K562 (cell line): ENCODE data around the gene ARMC12. TPM values are rescaled to one million over a fixed set of nuclear protein-coding genes. Genes with fewer than 3 reads are reported as not detected.

Experiments used
- ATAC-seq: fragments of 200-7000 bp; cut with Tn5 transposase; 3 replicates; pipeline ENCODE4 v1.9.1; 2020; ENCODE audit warnings: moderate library complexity
- BruUV-seq: library from RNA; stranded (reverse); fragments of 400-500 nt; replicated peaks from 2 replicates; lab custom pipeline; 2021; lab: Mats Ljungman, UMichigan
- CTCF ChIA-PET: fragments of 300-600 bp; formaldehyde crosslinking; extraction: SDS; loops from one replicate; lab custom pipeline; 2021; ENCODE audit warnings: low intra/inter-chr PET ratio; lab: Yijun Ruan, JAX
- POLR2A ChIA-PET: fragments of 300-600, 350-650 bp; sonication (Branson Sonifier 250); formaldehyde crosslinking; extraction: SDS; loops from one replicate; lab custom pipeline; 2021; ENCODE audit warnings: antibody characterized with exemption, inconsistent platforms; lab: Yijun Ruan, JAX
- DNase-seq, 4 experiments: peaks; one replicate each; pipeline versions ENCODE4 v3.0.0 to v3.0.0-alpha.2; 2011 to 2018; ENCODE audit warnings: low spot score in 3 of 4, mixed read lengths in 3 of 4; ENCODE audit errors: extremely low read depth in 1 of 4
- FAIRE-seq: peaks from 2 replicates; lab custom pipeline; 2011; peaks lifted over from hg19 to GRCh38; lab: Jason Lieb, UNC
- H2AFZ ChIP-seq: 2 replicates; pipeline ENCODE4 v1.6.0; 2011; ENCODE audit warnings: low read depth, low read length, control low read depth, inconsistent platforms
- H3K27ac ChIP-seq: fragments of 200-600 bp; 3 replicates; pipeline ENCODE4 v1.8.0; 2011; ENCODE audit warnings: low read depth, mild to moderate bottlenecking, control low read depth, inconsistent platforms, low read length, moderate library complexity, mixed read lengths; ENCODE audit errors: extremely low read depth
- H3K27me3 ChIP-seq, 2 experiments: fragments of 300-600 bp in 1 of 2; 2 replicates in 1 of 2; 3 replicates in 1 of 2; pipeline versions ENCODE4 v1.6.0 to v1.8.0; 2011; ENCODE audit warnings: inconsistent platforms in 2 of 2, low read length in 2 of 2, mild to moderate bottlenecking in 1 of 2, mixed read lengths in 1 of 2, moderate library complexity in 1 of 2; ENCODE audit not compliant: control insufficient read depth in 2 of 2, insufficient read depth in 2 of 2
- H3K36me3 ChIP-seq: fragments of 300-600 bp; 3 replicates; pipeline ENCODE4 v1.8.0; 2011; ENCODE audit warnings: mild to moderate bottlenecking, low read length, inconsistent platforms; ENCODE audit not compliant: control insufficient read depth, insufficient read depth
- H3K4me1 ChIP-seq, 2 experiments: fragments of 200-600 bp in 1 of 2; replicated peaks in 1 of 2; 2 replicates in 1 of 2; 3 replicates in 1 of 2; pipeline versions ENCODE4 v1.5.1 to v1.8.0; 2011; ENCODE audit warnings: inconsistent platforms in 2 of 2, low read length in 2 of 2, mild to moderate bottlenecking in 1 of 2, mixed read lengths in 1 of 2, moderate library complexity in 1 of 2; ENCODE audit not compliant: control insufficient read depth in 2 of 2, insufficient read depth in 2 of 2
- H3K4me2 ChIP-seq: 2 replicates; pipeline ENCODE4 v1.6.1; 2011; ENCODE audit warnings: low read length, control low read depth, inconsistent platforms, mixed read lengths; ENCODE audit not compliant: insufficient read depth
- H3K4me3 ChIP-seq: fragments of 200-600 bp; sonication (generic), shearing (Covaris generic); 2 replicates; pipeline ENCODE4 v1.5.1; 2016; ENCODE audit warnings: control low read depth, inconsistent platforms
- H3K79me2 ChIP-seq: fragments of 200-600 bp; 3 replicates; pipeline ENCODE4 v1.8.0; 2011; ENCODE audit warnings: low read length, inconsistent platforms; ENCODE audit not compliant: control insufficient read depth, insufficient read depth
- H3K9ac ChIP-seq, 2 experiments: 2 replicates each; pipeline versions ENCODE4 v1.6.0 to v1.6.1; 2011; ENCODE audit warnings: low read depth in 2 of 2, low read length in 2 of 2, control low read depth in 1 of 2, inconsistent platforms in 1 of 2, mild to moderate bottlenecking in 1 of 2, mixed read lengths in 1 of 2; ENCODE audit not compliant: insufficient read depth in 1 of 2
- H3K9me1 ChIP-seq: one replicate; pipeline ENCODE4 v1.6.0; 2011; ENCODE audit warnings: inconsistent platforms, mild to moderate bottlenecking, low read length, moderate library complexity; ENCODE audit not compliant: control insufficient read depth, insufficient read depth
- H3K9me3 ChIP-seq: replicated peaks from 2 replicates; pipeline ENCODE4 v1.5.1; 2011; ENCODE audit warnings: low read depth, low read length, inconsistent platforms; ENCODE audit not compliant: control insufficient read depth, insufficient read depth
- H4K20me1 ChIP-seq: replicated peaks from 2 replicates; pipeline ENCODE4 v1.6.1; 2011; ENCODE audit warnings: low read length, inconsistent platforms, mixed read lengths; ENCODE audit not compliant: control insufficient read depth, insufficient read depth
- CEBPB ChIP-seq: fragments of 450-650 bp; IDR thresholded peaks from 2 replicates; pipeline ENCODE4 v1.6.1; 2016; ENCODE audit warnings: missing genetic modification characterization, missing compliant biosample characterization
- CEBPG ChIP-seq, 3 experiments: fragments of 200-800 bp in 1 of 3; sonication (Bioruptor generic) in 1 of 3; sonication (generic) in 1 of 3; formaldehyde crosslinking in 1 of 3; IDR thresholded peaks in 2 of 3; conservative IDR thresholded peaks in 1 of 3; 2 replicates each; pipeline versions ENCODE4 v1.6.1 to v1.8.0; 2016 to 2022; ENCODE audit warnings: missing compliant biosample characterization in 2 of 3, missing genetic modification characterization in 2 of 3, mild to moderate bottlenecking in 1 of 3, missing genetic modification reagents in 1 of 3
- CTBP1 ChIP-seq: fragments of 450-650 bp; IDR thresholded peaks from 2 replicates; pipeline ENCODE4 v1.6.1; 2016; ENCODE audit warnings: borderline replicate concordance
- DPF2 ChIP-seq: fragments of 450-650 bp; IDR thresholded peaks from 2 replicates; pipeline ENCODE4 v1.6.1; 2016
- EP300 ChIP-seq: IDR thresholded peaks from 2 replicates; pipeline ENCODE4 v1.6.1; 2012; ENCODE audit warnings: low read length, improper control_type of control experiment
- FOXK1 ChIP-seq: sonication (generic); formaldehyde crosslinking; IDR thresholded peaks from 2 replicates; pipeline ENCODE4 v1.8.0; 2022; ENCODE audit warnings: missing genetic modification reagents, mild to moderate bottlenecking, borderline replicate concordance
- FOXP1 ChIP-seq: sonication (generic); formaldehyde crosslinking; IDR thresholded peaks from 2 replicates; pipeline ENCODE4 v1.8.0; 2022; ENCODE audit warnings: mild to moderate bottlenecking, missing genetic modification reagents
- JUN ChIP-seq, 2 experiments: sonication (generic) in 1 of 2; formaldehyde crosslinking in 1 of 2; IDR thresholded peaks; 2 replicates each; pipeline versions ENCODE4 v1.6.1 to v1.8.0; 2012 to 2022; ENCODE audit warnings: borderline replicate concordance in 2 of 2, mild to moderate bottlenecking in 2 of 2, improper control_type of control experiment in 1 of 2, low read depth in 1 of 2, low read length in 1 of 2, missing genetic modification reagents in 1 of 2
- MTF1 ChIP-seq: fragments of 250-450 bp; sonication (Bioruptor Pico); IDR thresholded peaks from 2 replicates; pipeline ENCODE4 v1.9.0; 2021; ENCODE audit warnings: moderate library complexity, mild to moderate bottlenecking, inconsistent platforms, borderline replicate concordance
- POU5F1 ChIP-seq: fragments of 150-350 bp; IDR thresholded peaks from 2 replicates; pipeline ENCODE4 v1.6.1; 2014; ENCODE audit warnings: borderline replicate concordance, low read length, low read depth, mild to moderate bottlenecking; ENCODE audit not compliant: partially characterized antibody
- STAT5B ChIP-seq: fragments of 250-450 bp; sonication (Bioruptor Pico); IDR thresholded peaks from 2 replicates; pipeline ENCODE4 v1.8.0; 2021; ENCODE audit warnings: mild to moderate bottlenecking, inconsistent platforms
- ZNF274 ChIP-seq: IDR thresholded peaks from 2 replicates; pipeline ENCODE4 v1.6.1; 2011; ENCODE audit warnings: low read depth, mild to moderate bottlenecking, low read length, moderate library complexity, borderline replicate concordance
- WGBS: fragments of 100-300 bp; shearing (Covaris generic); methylation state at CpG from one replicate; pipeline ENCODE4 v1.1.6; 2016; ENCODE audit warnings: low coverage, mixed read lengths; ENCODE audit not compliant: insufficient coverage; ENCODE audit errors: missing lambda C conversion rate; 5-methylcytosine and 5-hydroxymethylcytosine counted together
- in situ Hi-C: fragments of 300-500 bp; cut with MboI; formaldehyde crosslinking; loops from 4 replicates; pipeline ENCODE4 v1.15.0; 2018; ENCODE audit warnings: inconsistent platforms, mixed read lengths
- intact Hi-C: fragments of 100-400 bp; cut with micrococcal nuclease; formaldehyde crosslinking; loops from 2 replicates; pipeline ENCODE4 v1.14.2; 2022
- polyA plus RNA-seq, 8 experiments: library from polyadenylated mRNA; depleted of rRNA in 4 of 8; stranded (reverse) in 5 of 8; unstranded in 3 of 8; fragments of >200 nt; fragmentation: Nextera tagmentation in 2 of 8; fragmentation: Illumina TruSeq in 1 of 8; extraction: Ambion mirVana in 2 of 8; extraction: Trizol in 1 of 8; gene quantifications; 2 replicates each; pipeline versions ENCODE4 v1.2.1 to v1.2.3, GENCODE V29; 2011 to 2014; ENCODE audit warnings: inconsistent platforms in 1 of 8, missing spikeins in 1 of 8
- total RNA-seq, 7 experiments: library from RNA; depleted of rRNA in 6 of 7; stranded (reverse); fragments of >200 nt in 6 of 7; fragmentation: Illumina TruSeq in 2 of 7; extraction: Trizol in 2 of 7; gene quantifications; 2 replicates each; pipeline versions ENCODE4 v1.2.1 to v1.2.3, GENCODE V29; 2011 to 2021; ENCODE audit warnings: low replicate concordance in 1 of 7
- TF ChIP-seq, protein P1 (sequence below): sonication (generic); formaldehyde crosslinking; IDR thresholded peaks from 2 replicates; pipeline ENCODE4 v1.8.1; 2022; ENCODE audit warnings: missing genetic modification reagents
- TF ChIP-seq, protein P2 (sequence below): sonication (generic); formaldehyde crosslinking; IDR thresholded peaks from 2 replicates; pipeline ENCODE4 v1.5.0; 2020; ENCODE audit warnings: missing genetic modification reagents
- TF ChIP-seq, protein P3 (sequence below): sonication (generic); formaldehyde crosslinking; IDR thresholded peaks from 2 replicates; pipeline ENCODE4 v1.8.0; 2022; ENCODE audit warnings: mild to moderate bottlenecking, missing genetic modification reagents

The ARMC12 gene
- total and polyA plus RNA-seq, 9 of the 15 experiments (the other 6 are each of a cell fraction or from before 2014, with no cell fraction given): 0.09 to 0.58 (median 0.31) TPM; not detected in 3

DNA sequence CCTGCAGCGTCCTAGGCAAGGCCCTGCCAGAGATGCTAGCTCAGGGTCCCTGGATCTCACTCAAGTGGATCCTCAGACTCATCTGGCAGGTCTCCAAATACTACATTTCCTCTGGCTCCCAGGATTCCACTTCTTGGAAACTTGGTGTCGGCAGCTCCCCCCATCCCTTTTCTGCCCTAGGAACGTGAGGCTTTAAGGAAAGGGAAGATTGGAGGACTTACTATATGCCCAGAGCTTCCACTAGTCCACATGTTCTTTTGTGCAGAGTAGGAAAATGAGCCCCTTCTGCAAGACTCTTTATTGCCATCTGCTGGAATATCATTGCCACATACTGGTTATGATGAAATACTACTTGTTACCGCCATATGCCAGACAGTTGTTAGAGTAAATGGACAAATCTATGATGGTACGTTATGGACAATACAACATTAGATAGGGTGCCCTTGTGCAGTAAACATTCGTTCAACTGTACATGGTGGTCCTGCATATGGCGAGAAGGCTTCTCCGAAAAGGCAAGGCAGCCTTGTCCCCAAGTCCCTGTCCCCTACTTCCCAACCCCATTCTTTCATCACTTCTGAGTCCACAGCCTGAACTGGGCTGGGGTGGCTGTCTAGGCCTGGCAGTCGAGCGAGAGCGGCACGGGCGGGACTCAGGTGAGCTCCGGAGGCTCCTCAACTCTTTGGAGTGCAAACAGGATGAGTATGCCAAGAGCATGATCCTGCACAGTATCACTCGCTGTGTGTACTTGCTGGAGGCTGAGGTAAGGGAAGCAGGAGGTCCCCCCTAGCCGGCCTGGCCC lies 780 bp downstream of the ARMC12 start:
- no peaks in the 10 kb centered on the region for H3K36me3 ChIP-seq
- peak overlapping the region; percentile 76 for H2AFZ ChIP-seq
- H3K27me3 ChIP-seq: peaks cover 0 to 1% of the 10 kb centered on the region in 2 experiments; a peak in 1 of 5 replicates
- ATAC-seq: peak; percentile 89
- CTCF ChIA-PET: interaction anchor here (1.0 to 8.4 kb wide), 6 partner anchors 105 to 444 kb away, joined by 3 to 195 read pairs (median 8); partner anchors contain the start of gene DEF6
- intact Hi-C loops: loop anchor here (1.0 to 10.0 kb wide), 3 partner anchors 215 to 441 kb away; partner anchors contain the start of gene DEF6
- peak overlapping the region; percentile 9; the same call in 1 of the 2 replicates for H3K4me2 ChIP-seq
- H3K4me3 ChIP-seq: no peak overlapping the region
- H3K9me3 ChIP-seq: no peaks in the 10 kb centered on the region
- FAIRE-seq: peak; percentile 85
- H3K79me2 ChIP-seq: no peaks in the 10 kb centered on the region; the same call in 2 of the 3 replicates
- no peaks in the 10 kb centered on the region for H3K9me1 ChIP-seq
- peak; percentile 72 to 83 (median 76) for DNase-seq
- H3K9ac ChIP-seq: peak overlapping the region in 1 of 2 experiments; percentile 18; a peak in 1 of 4 replicates
- in situ Hi-C loops: loop anchor here (5.0 kb wide), 3 partner anchors 155 to 440 kb away; partner anchors contain the start of gene DEF6
- WGBS: 13% methylated on average over 16 of the region's 16 CpGs
- no peak overlapping the region; the same call in 2 of the 3 replicates for H3K27ac ChIP-seq
- H4K20me1 ChIP-seq: no peaks in the 10 kb centered on the region
- peaks cover 12 to 14% of the 10 kb centered on the region in 2 experiments for H3K4me1 ChIP-seq
- no TSS peak for BruUV-seq
- POLR2A ChIA-PET: interaction anchor here (0.8 to 2.5 kb wide), 10 partner anchors 12 to 267 kb away, joined by 3 to 10 read pairs (median 4); no protein-coding TSS in a partner anchor
- TF ChIP-seq CTBP1: peak; percentile 15; the same call in 1 of the 2 replicates
- TF ChIP-seq FOXP1 (CRISPR knock-in tag): 0 out of 2 replicates have a peak, but pooled peaks have one; percentile 31
- no peak for TF ChIP-seq MTF1 (CRISPR knock-in tag)
- 0 out of 2 replicates have a peak, but pooled peaks have one; percentile 15 for TF ChIP-seq FOXK1
- TF ChIP-seq, protein P1, sequence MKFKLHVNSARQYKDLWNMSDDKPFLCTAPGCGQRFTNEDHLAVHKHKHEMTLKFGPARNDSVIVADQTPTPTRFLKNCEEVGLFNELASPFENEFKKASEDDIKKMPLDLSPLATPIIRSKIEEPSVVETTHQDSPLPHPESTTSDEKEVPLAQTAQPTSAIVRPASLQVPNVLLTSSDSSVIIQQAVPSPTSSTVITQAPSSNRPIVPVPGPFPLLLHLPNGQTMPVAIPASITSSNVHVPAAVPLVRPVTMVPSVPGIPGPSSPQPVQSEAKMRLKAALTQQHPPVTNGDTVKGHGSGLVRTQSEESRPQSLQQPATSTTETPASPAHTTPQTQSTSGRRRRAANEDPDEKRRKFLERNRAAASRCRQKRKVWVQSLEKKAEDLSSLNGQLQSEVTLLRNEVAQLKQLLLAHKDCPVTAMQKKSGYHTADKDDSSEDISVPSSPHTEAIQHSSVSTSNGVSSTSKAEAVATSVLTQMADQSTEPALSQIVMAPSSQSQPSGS: no peak
- TF ChIP-seq CEBPB (tag): peak; percentile 99
- TF ChIP-seq JUN (IDR thresholded peaks at IDR 0.05; ENCODE audit: borderline replicate concordance, low read depth, low read length): peak; percentile 58; the same call in 1 of the 2 replicates
- TF ChIP-seq JUN (CRISPR knock-in tag; IDR thresholded peaks at IDR 0.05; ENCODE audit: borderline replicate concordance): no peak
- TF ChIP-seq, protein P2, sequence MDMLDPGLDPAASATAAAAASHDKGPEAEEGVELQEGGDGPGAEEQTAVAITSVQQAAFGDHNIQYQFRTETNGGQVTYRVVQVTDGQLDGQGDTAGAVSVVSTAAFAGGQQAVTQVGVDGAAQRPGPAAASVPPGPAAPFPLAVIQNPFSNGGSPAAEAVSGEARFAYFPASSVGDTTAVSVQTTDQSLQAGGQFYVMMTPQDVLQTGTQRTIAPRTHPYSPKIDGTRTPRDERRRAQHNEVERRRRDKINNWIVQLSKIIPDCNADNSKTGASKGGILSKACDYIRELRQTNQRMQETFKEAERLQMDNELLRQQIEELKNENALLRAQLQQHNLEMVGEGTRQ: no peak
- TF ChIP-seq CEBPG (CRISPR knock-in tag; IDR thresholded peaks at IDR 0.05): peak; percentile 94
- TF ChIP-seq CEBPG (tag; conservative IDR thresholded peaks at IDR 0.05 in 1 of 2, IDR thresholded peaks at IDR 0.05 in 1 of 2): peak; percentile 99
- TF ChIP-seq, protein P3, sequence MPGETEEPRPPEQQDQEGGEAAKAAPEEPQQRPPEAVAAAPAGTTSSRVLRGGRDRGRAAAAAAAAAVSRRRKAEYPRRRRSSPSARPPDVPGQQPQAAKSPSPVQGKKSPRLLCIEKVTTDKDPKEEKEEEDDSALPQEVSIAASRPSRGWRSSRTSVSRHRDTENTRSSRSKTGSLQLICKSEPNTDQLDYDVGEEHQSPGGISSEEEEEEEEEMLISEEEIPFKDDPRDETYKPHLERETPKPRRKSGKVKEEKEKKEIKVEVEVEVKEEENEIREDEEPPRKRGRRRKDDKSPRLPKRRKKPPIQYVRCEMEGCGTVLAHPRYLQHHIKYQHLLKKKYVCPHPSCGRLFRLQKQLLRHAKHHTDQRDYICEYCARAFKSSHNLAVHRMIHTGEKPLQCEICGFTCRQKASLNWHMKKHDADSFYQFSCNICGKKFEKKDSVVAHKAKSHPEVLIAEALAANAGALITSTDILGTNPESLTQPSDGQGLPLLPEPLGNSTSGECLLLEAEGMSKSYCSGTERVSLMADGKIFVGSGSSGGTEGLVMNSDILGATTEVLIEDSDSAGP: no peak
- TF ChIP-seq STAT5B (CRISPR knock-in tag): no peak
- TF ChIP-seq EP300: no peak
- no peak for TF ChIP-seq POU5F1
- no peak for TF ChIP-seq ZNF274
- TF ChIP-seq DPF2: peak; percentile 45; the same call in 1 of the 2 replicates
